ENCODE measurements around the gene HELZ. TPM values are rescaled to one million over a fixed set of nuclear protein-coding genes. Genes with fewer than 3 reads are reported as not detected.
"Not testable (repeated sequence)": the region's sequence is repeated elsewhere in the genome, so short reads cannot be mapped to it uniquely, and the experiment has no call there.

HELZ gene
- total RNA-seq, 1 donor from 2014 or later, result 14.8 TPM

DNA sequence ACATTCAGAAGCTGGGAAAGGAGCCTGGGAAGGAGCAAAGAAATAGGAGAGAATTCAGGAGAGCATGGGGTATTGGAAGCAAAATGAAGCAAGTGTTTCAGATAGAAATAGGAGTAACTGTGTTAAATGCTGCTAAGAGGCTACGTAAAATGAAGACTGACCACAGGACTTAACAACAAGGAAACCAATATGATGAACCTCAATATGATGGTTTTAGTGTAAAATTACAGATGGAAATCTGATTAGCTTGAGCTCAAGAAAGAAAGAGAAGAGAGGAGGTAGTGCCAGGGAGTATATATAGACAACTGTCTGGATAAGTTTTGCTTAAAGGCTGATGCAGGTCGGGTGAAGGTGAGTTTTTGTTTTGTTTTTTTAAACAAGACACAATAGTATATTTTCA, 92.2 kb downstream of the HELZ start:
- Histone ChIP-seq H3K36me3 (ENCODE audit: control insufficient read depth, insufficient read depth, low read length) (no peaks in the 10 kb centered on the region), H3K27me3 (ENCODE audit: control insufficient read depth, insufficient read depth, low read length) (no peaks in the 10 kb centered on the region), H3K4me3 (ENCODE audit: low read depth, low read length) (no peak overlapping the region)
- TF ChIP-seq, protein P1, sequence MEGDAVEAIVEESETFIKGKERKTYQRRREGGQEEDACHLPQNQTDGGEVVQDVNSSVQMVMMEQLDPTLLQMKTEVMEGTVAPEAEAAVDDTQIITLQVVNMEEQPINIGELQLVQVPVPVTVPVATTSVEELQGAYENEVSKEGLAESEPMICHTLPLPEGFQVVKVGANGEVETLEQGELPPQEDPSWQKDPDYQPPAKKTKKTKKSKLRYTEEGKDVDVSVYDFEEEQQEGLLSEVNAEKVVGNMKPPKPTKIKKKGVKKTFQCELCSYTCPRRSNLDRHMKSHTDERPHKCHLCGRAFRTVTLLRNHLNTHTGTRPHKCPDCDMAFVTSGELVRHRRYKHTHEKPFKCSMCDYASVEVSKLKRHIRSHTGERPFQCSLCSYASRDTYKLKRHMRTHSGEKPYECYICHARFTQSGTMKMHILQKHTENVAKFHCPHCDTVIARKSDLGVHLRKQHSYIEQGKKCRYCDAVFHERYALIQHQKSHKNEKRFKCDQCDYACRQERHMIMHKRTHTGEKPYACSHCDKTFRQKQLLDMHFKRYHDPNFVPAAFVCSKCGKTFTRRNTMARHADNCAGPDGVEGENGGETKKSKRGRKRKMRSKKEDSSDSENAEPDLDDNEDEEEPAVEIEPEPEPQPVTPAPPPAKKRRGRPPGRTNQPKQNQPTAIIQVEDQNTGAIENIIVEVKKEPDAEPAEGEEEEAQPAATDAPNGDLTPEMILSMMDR (IDR thresholded peaks at IDR 0.05; ENCODE audit: insufficient read depth, low read length, poor library complexity, severe bottlenecking), result no peak
- DNase-seq (ENCODE audit: low read depth), result no peak

DNA sequence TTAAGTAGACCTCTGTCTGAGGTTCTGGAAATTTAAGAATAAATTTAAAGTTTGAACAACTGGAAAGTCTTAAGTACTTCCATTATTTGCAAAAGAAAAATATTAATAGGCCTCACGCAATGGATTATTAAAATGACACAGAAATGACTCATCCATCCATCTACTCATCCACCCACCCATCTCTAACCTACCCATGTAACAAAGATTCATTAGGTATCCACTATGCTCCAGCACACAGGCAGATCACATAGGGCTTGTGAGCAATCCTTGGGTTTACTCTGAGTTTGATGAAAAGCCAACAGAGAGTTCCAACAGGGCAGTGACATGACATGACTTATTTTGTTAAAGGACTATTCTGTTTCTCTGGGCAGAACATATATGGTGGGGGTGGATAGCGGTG, 93.3 kb downstream of the HELZ start:
- TF ChIP-seq, protein P1 (IDR thresholded peaks at IDR 0.05; ENCODE audit: insufficient read depth, low read length, poor library complexity, severe bottlenecking), result no peak
- Histone ChIP-seq H3K36me3 (ENCODE audit: control insufficient read depth, insufficient read depth, low read length) (no peaks in the 10 kb centered on the region), H3K27me3 (ENCODE audit: control insufficient read depth, insufficient read depth, low read length) (no peaks in the 10 kb centered on the region), H3K4me3 (ENCODE audit: low read depth, low read length) (no peak overlapping the region)
- no peak for DNase-seq (ENCODE audit: low read depth)

DNA sequence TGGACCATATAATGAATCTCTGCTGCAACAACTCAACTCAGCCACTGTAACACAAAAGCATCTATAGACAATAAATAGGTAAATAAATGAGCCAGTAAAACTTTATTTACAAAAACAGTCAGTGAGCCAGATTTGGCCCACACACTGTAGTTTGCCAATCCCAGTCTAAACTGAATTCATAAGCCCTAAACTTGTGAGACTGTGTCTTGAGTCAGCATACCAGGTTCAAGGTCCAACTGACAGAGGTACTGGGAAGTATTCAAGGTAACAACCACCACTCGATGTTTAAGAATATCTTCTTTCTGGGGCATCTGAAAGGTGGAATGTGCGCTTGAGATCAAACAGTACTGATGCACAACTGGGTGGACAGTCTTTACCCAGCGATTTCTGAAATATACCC, 94.2 kb downstream of the HELZ start:
- no peaks in the 10 kb centered on the region for H3K36me3 ChIP-seq (ENCODE audit: control insufficient read depth, insufficient read depth, low read length)
- H3K4me3 ChIP-seq (ENCODE audit: low read depth, low read length), result no peak overlapping the region
- H3K27me3 ChIP-seq (ENCODE audit: control insufficient read depth, insufficient read depth, low read length), result no peaks in the 10 kb centered on the region
- no peak for DNase-seq (ENCODE audit: low read depth)
- TF ChIP-seq, protein P1 (IDR thresholded peaks at IDR 0.05; ENCODE audit: insufficient read depth, low read length, poor library complexity, severe bottlenecking), result no peak

DNA sequence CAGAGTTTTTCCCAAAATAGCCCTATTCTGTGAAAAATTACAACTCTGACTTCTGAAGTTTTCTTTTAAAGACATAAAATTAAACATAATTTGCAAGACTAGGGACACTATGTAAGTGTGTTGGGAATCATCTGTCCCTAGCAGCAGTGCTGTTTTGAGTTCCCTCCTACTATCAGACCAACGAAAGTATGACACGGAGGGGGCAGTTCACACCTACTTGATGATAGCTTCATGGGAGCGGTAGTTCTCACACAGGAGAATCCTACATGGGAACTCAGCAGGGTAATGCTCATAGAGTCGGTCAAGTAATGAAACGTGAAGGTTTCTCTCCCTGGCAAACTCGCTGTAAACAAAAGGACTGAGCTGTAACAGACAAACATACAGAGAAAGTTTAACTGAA, 96.6 kb downstream of the HELZ start:
- H3K4me3 ChIP-seq (ENCODE audit: low read depth, low read length), result no peak overlapping the region
- TF ChIP-seq, protein P1 (IDR thresholded peaks at IDR 0.05; ENCODE audit: insufficient read depth, low read length, poor library complexity, severe bottlenecking), result no peak
- H3K27me3 ChIP-seq (ENCODE audit: control insufficient read depth, insufficient read depth, low read length), result no peaks in the 10 kb centered on the region
- no peak for DNase-seq (ENCODE audit: low read depth)
- no peaks in the 10 kb centered on the region for H3K36me3 ChIP-seq (ENCODE audit: control insufficient read depth, insufficient read depth, low read length)

DNA sequence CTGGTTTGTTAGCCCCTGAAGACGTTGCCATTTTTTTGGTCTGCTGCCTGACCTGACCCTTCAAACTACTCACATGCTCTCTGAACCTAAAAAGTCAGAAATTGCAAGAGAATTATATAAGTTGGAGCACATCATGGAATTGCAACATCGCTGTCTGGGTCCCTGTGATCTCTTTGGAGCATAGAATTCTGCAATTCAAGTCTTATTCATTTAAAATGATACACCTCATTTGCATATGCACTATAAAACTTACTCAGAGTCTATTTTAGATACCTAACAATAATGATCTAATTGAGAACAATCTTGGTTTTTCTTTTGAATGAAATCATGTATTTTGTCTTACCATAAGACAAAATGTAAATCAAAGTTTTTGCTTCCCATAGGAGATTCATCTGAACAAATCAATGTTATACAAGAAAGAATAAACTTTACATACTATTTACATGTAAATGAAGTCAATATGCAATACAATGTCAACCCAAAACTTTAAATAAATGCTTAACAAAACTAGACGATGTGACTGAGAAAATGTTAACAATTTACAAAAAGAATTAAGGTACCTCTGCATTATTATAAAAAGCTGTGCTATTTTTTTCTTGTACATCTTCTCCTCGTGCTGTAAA, 99.7 kb downstream of the HELZ start:
- Histone ChIP-seq H3K27me3 (ENCODE audit: control insufficient read depth, insufficient read depth, low read length) (no peaks in the 10 kb centered on the region), H3K4me3 (ENCODE audit: low read depth, low read length) (no peak overlapping the region), H3K36me3 (ENCODE audit: control insufficient read depth, insufficient read depth, low read length) (no peaks in the 10 kb centered on the region)
- TF ChIP-seq, protein P1 (IDR thresholded peaks at IDR 0.05; ENCODE audit: insufficient read depth, low read length, poor library complexity, severe bottlenecking), result no peak
- no peak for DNase-seq (ENCODE audit: low read depth)

DNA sequence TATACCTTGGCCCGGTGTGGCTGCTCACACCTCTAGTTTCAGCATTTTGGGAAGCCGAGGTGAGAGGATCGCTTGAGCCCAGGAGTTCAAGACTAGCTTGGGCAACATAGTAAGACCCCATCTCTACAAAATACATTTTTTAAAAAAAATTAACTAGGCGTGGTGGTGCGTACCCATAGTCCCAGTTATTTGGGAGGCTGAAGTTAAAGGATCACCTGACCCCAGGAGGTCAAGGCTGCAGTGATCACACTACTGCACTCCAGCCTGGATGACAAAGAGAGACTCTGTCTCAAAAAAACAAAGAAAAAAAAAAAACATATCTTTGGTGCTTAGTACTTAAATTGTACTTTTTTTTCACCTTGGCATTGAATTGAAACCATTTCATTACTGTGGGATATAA, 101.7 kb downstream of the HELZ start:
- TF ChIP-seq, protein P1 (IDR thresholded peaks at IDR 0.05; ENCODE audit: insufficient read depth, low read length, poor library complexity, severe bottlenecking), result no peak
- H3K4me3 ChIP-seq (ENCODE audit: low read depth, low read length), result no peak overlapping the region
- no peak for DNase-seq (ENCODE audit: low read depth)
- H3K27me3 ChIP-seq (ENCODE audit: control insufficient read depth, insufficient read depth, low read length), result no peaks in the 10 kb centered on the region
- peaks cover 1% of the 10 kb centered on the region for H3K36me3 ChIP-seq (ENCODE audit: control insufficient read depth, insufficient read depth, low read length)

DNA sequence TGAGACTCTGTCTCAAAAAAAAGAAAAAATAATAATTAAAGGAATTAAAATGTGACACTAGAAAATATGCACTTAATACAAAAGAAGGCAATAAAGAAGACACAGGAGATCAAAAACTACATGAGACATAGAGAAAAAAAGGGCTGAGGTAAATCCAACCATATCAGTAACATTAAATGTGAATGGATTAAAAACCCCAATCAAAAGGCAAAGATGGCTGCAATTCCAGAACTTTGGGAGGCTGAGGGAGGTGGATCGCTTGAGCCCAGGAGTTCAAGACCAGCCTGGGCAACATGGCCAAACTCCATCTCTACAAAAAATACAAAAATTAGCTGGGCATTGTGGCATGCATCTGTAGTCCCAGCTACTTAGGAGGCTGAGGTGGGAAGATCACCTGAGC, 103.0 kb downstream of the HELZ start:
- not testable (repeated sequence) for H3K36me3 ChIP-seq (ENCODE audit: control insufficient read depth, insufficient read depth, low read length); H3K27me3 ChIP-seq (ENCODE audit: control insufficient read depth, insufficient read depth, low read length); DNase-seq (ENCODE audit: low read depth); H3K4me3 ChIP-seq (ENCODE audit: low read depth, low read length)
